RWPE1 (cell line): ENCODE data around the gene TNS1.

Source experiments
- CTCF ChIA-PET: fragments of 350-600 bp; sonication (Branson Sonifier 250); formaldehyde crosslinking; extraction: SDS; loops from one replicate; lab custom pipeline; 2021; lab: Yijun Ruan, JAX
- POLR2A ChIA-PET: fragments of 400-600 bp; formaldehyde crosslinking; extraction: SDS; loops from one replicate; lab custom pipeline; 2020; ENCODE audit warnings: antibody characterized with exemption; ENCODE audit not compliant: low non-redundant PET; lab: Yijun Ruan, JAX
- DNase-seq: peaks from one replicate; pipeline ENCODE4 v3.0.0; 2012; ENCODE audit warnings: low spot score
- H3K27ac ChIP-seq: fragments of 450-650 bp; 2 replicates; pipeline ENCODE4 v1.5.1; 2017
- TF ChIP-seq, protein P1 (sequence below): fragments of 450-650 bp; conservative IDR thresholded peaks from 2 replicates; pipeline ENCODE4 v1.5.1; 2017; ENCODE audit warnings: low read depth, mild to moderate bottlenecking

The TNS1 gene

DNA sequence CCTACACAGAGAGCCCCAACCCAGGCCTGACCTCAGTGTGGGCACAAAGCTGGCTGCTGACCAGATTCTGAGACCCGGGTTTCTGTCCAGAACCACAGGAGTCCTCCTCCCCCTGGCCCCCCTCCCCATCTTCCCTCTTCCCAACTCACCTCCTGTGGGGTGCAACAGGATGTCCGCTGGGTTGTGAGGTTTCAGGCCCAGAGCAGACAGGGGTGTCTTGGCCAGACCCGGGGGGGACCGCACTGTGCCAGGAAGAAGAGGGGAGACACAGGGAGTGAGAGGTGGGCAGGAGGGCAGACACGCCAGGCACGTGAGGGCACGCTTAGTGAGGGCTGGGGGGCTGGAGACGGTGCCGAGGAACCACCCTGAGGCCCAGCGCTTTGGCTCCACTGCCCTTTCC, 171.5 kb downstream of the TNS1 start:
- no peak overlapping the region for H3K27ac ChIP-seq
- no peak for DNase-seq
- ChIA-PET POLR2A (no interaction called here), CTCF (no interaction called here)
- TF ChIP-seq, protein P1, sequence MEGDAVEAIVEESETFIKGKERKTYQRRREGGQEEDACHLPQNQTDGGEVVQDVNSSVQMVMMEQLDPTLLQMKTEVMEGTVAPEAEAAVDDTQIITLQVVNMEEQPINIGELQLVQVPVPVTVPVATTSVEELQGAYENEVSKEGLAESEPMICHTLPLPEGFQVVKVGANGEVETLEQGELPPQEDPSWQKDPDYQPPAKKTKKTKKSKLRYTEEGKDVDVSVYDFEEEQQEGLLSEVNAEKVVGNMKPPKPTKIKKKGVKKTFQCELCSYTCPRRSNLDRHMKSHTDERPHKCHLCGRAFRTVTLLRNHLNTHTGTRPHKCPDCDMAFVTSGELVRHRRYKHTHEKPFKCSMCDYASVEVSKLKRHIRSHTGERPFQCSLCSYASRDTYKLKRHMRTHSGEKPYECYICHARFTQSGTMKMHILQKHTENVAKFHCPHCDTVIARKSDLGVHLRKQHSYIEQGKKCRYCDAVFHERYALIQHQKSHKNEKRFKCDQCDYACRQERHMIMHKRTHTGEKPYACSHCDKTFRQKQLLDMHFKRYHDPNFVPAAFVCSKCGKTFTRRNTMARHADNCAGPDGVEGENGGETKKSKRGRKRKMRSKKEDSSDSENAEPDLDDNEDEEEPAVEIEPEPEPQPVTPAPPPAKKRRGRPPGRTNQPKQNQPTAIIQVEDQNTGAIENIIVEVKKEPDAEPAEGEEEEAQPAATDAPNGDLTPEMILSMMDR: no peak

DNA sequence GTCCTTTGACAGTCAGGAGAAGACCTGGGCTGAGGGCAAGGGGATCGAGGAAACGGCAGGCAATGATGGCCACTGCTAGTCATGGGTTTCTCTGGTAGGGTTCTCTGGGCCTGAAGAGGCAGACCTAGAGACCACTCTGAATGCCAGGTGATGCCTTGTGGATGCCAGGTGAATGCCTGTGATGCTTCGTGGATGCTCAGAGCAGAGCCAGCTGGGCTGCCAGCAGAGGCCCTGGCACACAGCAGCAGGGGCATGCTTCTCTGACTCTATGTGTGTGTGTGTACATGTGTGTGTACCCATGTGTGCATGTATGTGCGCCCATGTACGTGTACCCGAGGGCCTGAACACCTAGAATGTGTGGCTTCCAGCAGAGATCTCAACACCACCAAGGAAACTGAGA, 172.0 kb downstream of the TNS1 start:
- no peak for DNase-seq
- H3K27ac ChIP-seq: no peak overlapping the region
- POLR2A ChIA-PET: no interaction called here
- TF ChIP-seq, protein P1: no peak
- CTCF ChIA-PET: no interaction called here

DNA sequence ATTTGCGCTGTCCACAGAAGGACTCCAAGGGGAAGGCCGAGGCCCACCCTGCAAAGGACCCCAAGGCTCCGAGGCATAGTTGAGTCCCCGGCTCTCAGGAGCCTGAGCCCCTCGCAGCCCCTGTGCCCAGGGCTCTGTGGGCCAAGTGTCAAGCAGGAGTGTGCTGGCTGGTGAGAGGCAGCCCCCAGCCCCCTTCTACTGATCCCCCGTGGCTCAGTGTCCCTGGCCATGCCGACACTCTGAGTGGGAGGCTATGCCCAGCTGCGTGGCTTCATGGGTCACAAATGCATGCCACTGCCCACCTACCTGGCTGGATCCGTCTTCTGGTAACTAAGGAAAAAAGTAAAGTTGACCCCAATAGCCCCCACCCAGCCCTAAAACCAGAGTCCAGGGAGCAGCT, 172.7 kb downstream of the TNS1 start:
- POLR2A ChIA-PET: no interaction called here
- TF ChIP-seq, protein P1: no peak
- no peak overlapping the region for H3K27ac ChIP-seq
- CTCF ChIA-PET: no interaction called here
- no peak for DNase-seq

DNA sequence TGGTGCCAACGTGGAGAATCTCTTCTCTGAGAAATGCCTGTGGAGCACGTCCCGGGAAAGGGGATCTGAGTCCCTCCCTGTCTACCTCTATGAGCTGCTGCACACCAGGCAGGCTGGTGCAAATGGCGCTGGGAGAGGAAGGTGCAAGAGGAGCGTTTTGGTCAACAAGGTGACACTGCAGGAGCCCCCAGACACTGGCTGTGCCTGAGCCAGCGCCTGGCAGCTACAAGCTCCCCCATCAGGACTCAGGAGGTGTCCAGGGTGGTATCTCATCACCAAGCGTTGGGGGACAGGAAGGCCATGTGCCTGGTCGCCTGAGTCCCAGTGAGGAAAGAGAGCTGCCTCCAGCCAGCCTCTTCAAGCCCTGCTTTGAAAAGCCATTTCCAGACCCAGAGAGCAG, 173.4 kb downstream of the TNS1 start:
- ChIA-PET POLR2A (no interaction called here), CTCF (no interaction called here)
- H3K27ac ChIP-seq: peak overlapping the region; percentile 11
- TF ChIP-seq, protein P1: no peak
- no peak for DNase-seq

DNA sequence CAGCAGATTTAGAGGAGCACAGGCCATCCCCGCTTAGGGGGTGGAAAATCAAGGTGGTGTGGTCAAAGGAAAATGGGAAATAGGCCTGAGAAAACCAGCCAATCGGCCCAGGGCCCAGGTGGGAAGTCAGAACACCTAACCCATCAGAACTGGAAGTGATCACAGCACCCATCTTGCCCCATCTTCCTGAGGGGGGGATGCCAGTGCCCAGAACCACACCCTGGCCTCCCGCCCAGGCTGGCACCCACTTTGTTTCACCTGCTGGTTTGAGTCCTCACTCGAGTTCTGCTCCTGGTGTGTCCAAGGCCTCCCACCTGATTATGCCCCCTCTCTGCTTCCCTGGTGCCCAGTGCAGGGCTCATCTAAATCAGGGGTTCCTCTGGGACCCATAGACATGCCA, 174.5 kb downstream of the TNS1 start:
- peak overlapping the region; percentile 74 for H3K27ac ChIP-seq
- ChIA-PET POLR2A (no interaction called here), CTCF (interaction anchor here (0.7 kb wide), 1 partner anchor 35 kb away, joined by 6 read pairs; no protein-coding TSS in a partner anchor)
- DNase-seq: no peak
- TF ChIP-seq, protein P1: no peak

DNA sequence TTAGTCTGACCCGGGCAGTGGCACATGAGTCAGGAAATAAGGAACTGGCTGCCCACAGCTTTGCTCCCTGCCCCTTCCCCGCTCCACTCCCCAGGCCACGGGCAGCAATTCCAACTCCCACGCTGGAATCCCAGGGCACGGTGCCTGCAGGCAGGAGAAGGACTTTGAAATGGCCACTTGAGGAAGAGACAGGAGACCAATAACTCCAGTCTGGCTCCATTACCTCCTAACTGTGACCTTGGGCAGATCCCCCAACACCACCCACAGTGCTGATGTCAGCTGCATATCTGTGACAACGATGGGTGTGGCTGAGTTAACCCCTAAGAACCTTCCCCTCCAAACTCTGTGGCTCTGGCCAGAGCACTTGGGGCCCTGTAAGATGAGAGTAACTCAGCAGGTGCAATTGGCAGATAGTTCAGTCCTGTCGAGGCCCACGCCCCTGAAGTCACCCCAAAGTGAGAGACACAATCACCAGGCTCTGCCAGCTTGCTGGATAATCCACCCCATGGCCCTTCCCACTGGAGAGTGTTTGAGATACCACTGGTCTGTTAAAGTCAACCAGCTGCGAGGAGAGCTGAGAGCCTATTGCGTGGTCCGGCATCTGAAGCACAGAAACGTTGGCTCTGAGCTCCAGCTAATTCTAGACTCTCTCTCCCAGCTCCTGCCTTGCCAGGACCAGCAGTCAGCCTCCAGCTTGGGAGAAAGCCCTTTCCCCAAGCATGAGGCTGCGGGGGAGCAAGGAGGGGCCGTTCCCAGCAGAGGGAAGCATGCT, 175.2 kb downstream of the TNS1 start:
- H3K27ac ChIP-seq: peak overlapping the region; percentile 74
- TF ChIP-seq, protein P1: no peak
- CTCF ChIA-PET: no interaction called here
- POLR2A ChIA-PET: no interaction called here
- DNase-seq: no peak
